ENCODE data around the gene TRMT1. TPM values are rescaled to one million over a fixed set of nuclear protein-coding genes. Genes with fewer than 3 reads are reported as not detected.
"Not testable (repeated sequence)": the region's sequence is repeated elsewhere in the genome, so short reads cannot be mapped to it uniquely, and the experiment has no call there.

The TRMT1 gene
- total RNA-seq (57.6 TPM), polyA plus RNA-seq (10 to 100 TPM; 16.0 to 22.3 (median 19.9) TPM)

DNA sequence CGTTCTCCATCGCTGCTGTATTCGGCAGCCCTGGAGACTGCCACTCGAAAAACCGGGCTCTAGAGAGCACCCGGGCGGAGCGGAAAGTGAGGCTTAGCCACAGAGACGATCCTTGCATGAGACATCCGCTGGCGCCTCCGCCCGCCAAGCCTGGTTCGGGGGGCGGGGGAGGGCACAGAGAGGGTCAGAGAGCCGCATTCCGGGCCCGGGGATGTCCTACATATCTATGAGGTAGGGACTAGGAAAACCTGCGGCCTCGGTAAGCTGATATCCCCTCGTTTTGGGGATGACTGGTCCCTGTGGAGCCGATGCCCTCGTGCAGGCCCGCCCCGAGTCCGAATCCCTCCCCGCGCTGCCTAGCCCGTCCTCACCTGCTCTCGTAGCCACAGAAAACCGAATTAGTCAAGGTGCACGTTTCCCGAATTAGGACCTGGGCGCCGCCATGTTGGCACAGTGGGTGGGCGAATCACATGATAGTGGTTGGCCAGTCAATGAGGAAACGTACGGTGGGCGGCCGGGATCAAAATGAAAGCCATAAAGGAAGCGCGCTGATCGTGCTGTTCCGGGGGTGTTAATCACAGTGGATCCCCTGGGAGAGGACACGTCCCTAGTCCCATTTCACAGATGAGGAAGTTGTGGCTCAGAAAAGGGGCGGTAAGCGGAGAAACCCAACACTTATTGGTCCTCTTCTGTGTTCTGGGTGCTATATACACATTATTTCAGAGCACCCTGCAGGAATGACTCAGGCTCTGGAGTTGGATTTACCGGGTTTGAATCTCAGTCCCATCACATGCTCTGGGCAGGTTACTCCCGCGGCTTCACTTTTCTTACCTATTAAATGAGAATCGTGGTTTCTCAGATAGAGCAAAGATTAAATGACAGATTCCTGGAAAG, at the start of gene TRMT1:
Gene TRMT1, minus strand, starts transcription at position 459 of the 894 bp plus-strand sequence. Its CDS starts 341 bp downstream, at position 118.
- peak; percentile 83 to 94 (median 87) for DNase-seq
- Histone ChIP-seq H3K27me3 (ENCODE audit: control insufficient read depth, insufficient read depth, low read length) (no peaks in the 10 kb centered on the region), H3K27ac (ENCODE audit: insufficient read depth, low read length, poor library complexity, severe bottlenecking) (peak within 1 kb of the TSS; percentile 69), H3K4me1 (ENCODE audit: control insufficient read depth, insufficient read depth, low read length, poor library complexity, severe bottlenecking) (peaks cover 42% of the 10 kb centered on the region), H3K4me3 (ENCODE audit: low read depth, low read length) (peak within 1 kb of the TSS; percentile 99), H3K9me3 (ENCODE audit: control insufficient read depth in 2 of 2, low read length in 2 of 2) (no peaks in the 10 kb centered on the region), H3K36me3 (ENCODE audit: control insufficient read depth, insufficient read depth, low read length) (peaks cover 4% of the 10 kb centered on the region)
- Mint-ChIP-seq H3K9me3 (no peaks in the 10 kb centered on the region), H3K27me3 (no peaks in the 10 kb centered on the region), H3K27ac (peak within 1 kb of the TSS; percentile 80 to 97 (median 87)), H3K4me1 (peaks cover 5 to 58% (median 15%) of the 10 kb centered on the region in 4 donors), H3K4me3 (peak within 1 kb of the TSS; percentile 94 to 97 (median 95)), H3K36me3 (no peaks in the 10 kb centered on the region)
- peak; percentile 59 to 64 for ATAC-seq (ENCODE audit: low read depth in 2 of 2)

DNA sequence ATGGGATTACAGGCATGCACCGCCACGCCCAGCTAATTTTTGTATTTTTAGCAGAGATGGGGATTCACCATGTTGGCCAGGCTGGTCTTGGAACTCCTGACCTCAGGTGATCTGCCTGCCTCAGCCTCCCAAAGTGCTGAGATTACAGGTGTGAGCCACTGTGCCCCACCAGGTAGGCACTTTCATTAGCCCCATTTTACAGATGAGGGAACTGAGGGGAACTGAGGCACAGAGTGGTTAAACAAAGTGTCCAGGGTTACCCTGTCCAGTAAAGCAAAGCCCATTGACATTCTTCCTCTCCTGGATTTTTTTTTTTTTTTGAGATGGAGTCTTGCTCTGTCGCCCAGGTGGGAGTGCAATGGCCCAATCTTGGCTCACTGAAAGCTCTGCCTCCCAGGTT, 49.6 kb upstream of the TRMT1 start:
- not testable (repeated sequence) for H3K27me3 Mint-ChIP-seq; ATAC-seq (ENCODE audit: low read depth in 2 of 2); DNase-seq; H3K36me3 ChIP-seq (ENCODE audit: control insufficient read depth, insufficient read depth, low read length); H3K36me3 Mint-ChIP-seq; H3K4me3 ChIP-seq (ENCODE audit: low read depth, low read length); H3K27me3 ChIP-seq (ENCODE audit: control insufficient read depth, insufficient read depth, low read length); H3K9me3 ChIP-seq (ENCODE audit: control insufficient read depth in 2 of 2, low read length in 2 of 2); H3K9me3 Mint-ChIP-seq
- peaks cover 9 to 94% (median 45%) of the 10 kb centered on the region in 4 donors for H3K4me1 Mint-ChIP-seq
- peak overlapping the region in 2 of 4 donors; percentile 92 to 93 for H3K4me3 Mint-ChIP-seq
- Histone ChIP-seq H3K4me1 (ENCODE audit: control insufficient read depth, insufficient read depth, low read length, poor library complexity, severe bottlenecking) (peaks cover 99% of the 10 kb centered on the region), H3K27ac (ENCODE audit: insufficient read depth, low read length, poor library complexity, severe bottlenecking) (peak overlapping the region; percentile 91)
- H3K27ac Mint-ChIP-seq = peak overlapping the region; percentile 89 to 98 (median 97)

DNA sequence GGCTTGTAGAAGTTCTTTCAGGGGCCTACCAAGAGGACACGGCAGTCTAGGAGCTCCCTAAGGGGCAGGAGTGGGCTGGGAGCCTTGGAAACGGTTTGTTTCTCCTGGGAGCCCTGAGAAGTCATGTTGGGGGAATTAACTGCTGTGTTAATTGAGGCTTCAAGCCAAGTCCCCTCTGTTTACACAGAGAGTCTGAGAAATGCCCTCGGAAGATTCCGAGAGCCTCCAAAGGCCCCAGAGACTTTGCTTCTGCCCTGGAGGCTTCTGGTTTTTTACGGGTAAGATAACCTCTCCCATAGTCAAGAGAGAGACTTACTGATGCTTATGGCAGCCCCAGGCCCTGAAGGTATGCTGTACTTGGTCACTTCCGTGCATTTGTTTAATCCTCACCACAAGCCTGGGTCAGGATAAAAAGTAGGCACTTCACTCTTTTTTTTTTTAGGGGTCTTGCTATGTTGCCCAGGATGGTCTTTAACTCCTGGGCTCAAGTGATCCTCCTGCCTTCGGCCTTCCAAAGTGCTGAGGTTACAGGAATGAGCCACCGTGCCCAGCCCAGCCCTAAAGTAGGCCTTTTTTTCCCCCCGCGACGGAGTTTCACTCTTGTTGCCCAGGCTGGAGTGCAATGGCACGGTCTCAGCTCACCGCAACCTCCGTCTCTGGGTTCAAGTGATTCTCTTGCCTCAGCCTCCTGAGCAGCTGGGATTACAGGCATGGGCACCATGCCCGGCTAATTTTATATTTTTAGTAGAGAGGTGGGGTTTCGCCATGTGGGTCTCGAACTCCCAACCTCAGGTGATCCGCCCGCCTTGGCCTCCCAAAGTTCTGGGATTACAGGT, 48.8 kb upstream of the TRMT1 start:
- DNase-seq = no peak
- Histone ChIP-seq H3K27me3 (ENCODE audit: control insufficient read depth, insufficient read depth, low read length) (no peaks in the 10 kb centered on the region), H3K27ac (ENCODE audit: insufficient read depth, low read length, poor library complexity, severe bottlenecking) (peak overlapping the region; percentile 90), H3K9me3 (ENCODE audit: control insufficient read depth in 2 of 2, low read length in 2 of 2) (no peaks in the 10 kb centered on the region), H3K4me3 (ENCODE audit: low read depth, low read length) (no peak overlapping the region), H3K36me3 (ENCODE audit: control insufficient read depth, insufficient read depth, low read length) (no peaks in the 10 kb centered on the region), H3K4me1 (ENCODE audit: control insufficient read depth, insufficient read depth, low read length, poor library complexity, severe bottlenecking) (peaks cover 99% of the 10 kb centered on the region)
- Mint-ChIP-seq H3K27me3 (no peaks in the 10 kb centered on the region), H3K36me3 (no peaks in the 10 kb centered on the region), H3K9me3 (no peaks in the 10 kb centered on the region), H3K27ac (peak overlapping the region; percentile 89 to 98 (median 97)), H3K4me3 (peak overlapping the region; percentile 65 to 93 (median 87)), H3K4me1 (peaks cover 6 to 91% (median 44%) of the 10 kb centered on the region in 4 donors)
- ATAC-seq (ENCODE audit: low read depth in 2 of 2) = no peak

DNA sequence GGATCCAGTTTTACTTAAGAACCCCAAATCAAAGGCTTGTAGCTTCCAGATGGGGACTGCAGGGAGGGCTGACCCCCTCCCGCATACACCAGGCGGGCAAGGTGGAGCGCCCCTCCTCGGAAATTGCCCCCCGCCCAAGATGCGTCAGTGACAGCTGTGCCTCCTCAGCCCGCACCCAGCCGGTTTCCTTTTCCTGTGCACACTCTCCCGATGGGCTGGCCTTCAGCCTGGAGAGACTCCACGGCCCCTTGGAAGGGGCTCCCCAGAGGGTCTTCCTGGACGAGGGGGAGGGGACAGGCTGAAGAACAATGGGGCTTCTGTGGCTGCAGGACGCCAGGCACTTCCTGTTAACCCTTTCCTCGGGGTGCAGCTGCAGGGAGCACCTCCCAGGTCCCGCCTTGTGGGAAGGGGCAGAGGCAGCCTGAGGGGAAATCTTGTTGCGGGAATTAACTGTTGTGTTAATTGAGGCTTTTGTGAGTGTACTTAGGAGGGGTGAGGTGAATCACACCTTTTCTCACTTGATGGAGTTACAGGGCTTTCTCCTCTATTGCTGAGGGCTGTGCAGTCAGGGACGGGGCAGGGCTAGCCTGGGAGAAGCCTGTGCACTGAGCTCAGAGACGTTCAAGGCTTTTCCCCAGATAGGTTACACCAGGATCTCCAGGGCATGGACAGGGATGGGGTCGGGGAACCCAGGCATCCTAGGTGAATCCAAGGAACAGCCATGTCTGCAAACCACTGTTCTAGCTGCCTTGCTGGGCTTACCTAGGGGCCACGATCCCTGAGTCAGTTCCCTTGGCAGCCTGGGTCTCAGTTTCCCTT, 48.0 kb upstream of the TRMT1 start:
- Mint-ChIP-seq H3K4me1 (peaks cover 10 to 90% (median 41%) of the 10 kb centered on the region in 4 donors), H3K36me3 (no peaks in the 10 kb centered on the region), H3K4me3 (peak overlapping the region; percentile 49 to 92 (median 78)), H3K27ac (peak overlapping the region; percentile 97 to 98 (median 97)), H3K9me3 (no peaks in the 10 kb centered on the region), H3K27me3 (no peaks in the 10 kb centered on the region)
- Histone ChIP-seq H3K27me3 (ENCODE audit: control insufficient read depth, insufficient read depth, low read length) (no peaks in the 10 kb centered on the region), H3K4me1 (ENCODE audit: control insufficient read depth, insufficient read depth, low read length, poor library complexity, severe bottlenecking) (peaks cover 98% of the 10 kb centered on the region), H3K27ac (ENCODE audit: insufficient read depth, low read length, poor library complexity, severe bottlenecking) (peak overlapping the region; percentile 90), H3K36me3 (ENCODE audit: control insufficient read depth, insufficient read depth, low read length) (no peaks in the 10 kb centered on the region), H3K9me3 (ENCODE audit: control insufficient read depth in 2 of 2, low read length in 2 of 2) (no peaks in the 10 kb centered on the region), H3K4me3 (ENCODE audit: low read depth, low read length) (no peak overlapping the region)
- DNase-seq (peak; percentile 21 to 52 (median 30)), ATAC-seq (ENCODE audit: low read depth in 2 of 2) (no peak)

DNA sequence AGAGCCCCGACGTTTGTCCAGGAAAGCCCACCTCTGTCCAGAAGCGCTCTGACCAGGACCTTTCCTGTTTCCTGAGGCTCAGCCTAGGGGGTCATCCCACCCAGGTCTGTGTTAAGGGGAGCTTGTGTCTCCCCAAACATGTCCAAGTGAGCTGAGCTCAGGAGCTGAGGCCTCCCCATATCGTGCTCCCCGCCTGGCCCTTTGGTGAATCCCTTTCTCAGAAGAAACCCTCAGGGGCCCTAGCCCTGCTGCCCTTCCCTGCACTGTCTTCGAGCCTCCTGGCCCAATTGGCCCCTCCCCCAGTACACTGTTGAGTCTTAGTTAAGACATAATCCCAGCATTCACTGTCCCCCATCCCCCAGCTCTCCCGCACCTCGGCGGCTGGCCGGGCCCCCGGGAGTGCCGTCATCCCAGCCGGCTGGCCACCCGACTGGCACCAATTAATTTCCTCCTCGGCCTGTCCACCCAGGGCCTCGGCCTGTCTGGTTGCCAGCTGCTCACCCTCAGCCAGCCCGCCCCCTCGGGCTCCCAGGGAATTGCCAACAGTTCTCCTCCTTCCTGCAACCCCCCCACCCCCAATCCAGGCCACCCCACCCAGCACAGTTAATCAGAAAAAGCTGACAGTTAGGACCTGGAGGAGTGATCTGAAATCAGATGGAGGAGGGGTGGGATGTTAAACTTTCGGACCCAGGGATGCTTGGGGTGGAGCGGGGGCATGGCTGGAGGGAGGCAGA, 47.2 kb upstream of the TRMT1 start:
- Mint-ChIP-seq H3K4me1 (peaks cover 10 to 87% (median 35%) of the 10 kb centered on the region in 4 donors), H3K4me3 (peak overlapping the region; percentile 89 to 97 (median 92)), H3K9me3 (no peaks in the 10 kb centered on the region), H3K36me3 (no peaks in the 10 kb centered on the region), H3K27ac (peak overlapping the region; percentile 97 to 98 (median 97)), H3K27me3 (no peaks in the 10 kb centered on the region)
- Histone ChIP-seq H3K36me3 (ENCODE audit: control insufficient read depth, insufficient read depth, low read length) (no peaks in the 10 kb centered on the region), H3K4me3 (ENCODE audit: low read depth, low read length) (peak overlapping the region; percentile 40), H3K4me1 (ENCODE audit: control insufficient read depth, insufficient read depth, low read length, poor library complexity, severe bottlenecking) (peaks cover 94% of the 10 kb centered on the region), H3K27ac (ENCODE audit: insufficient read depth, low read length, poor library complexity, severe bottlenecking) (peak overlapping the region; percentile 90), H3K9me3 (ENCODE audit: control insufficient read depth in 2 of 2, low read length in 2 of 2) (no peaks in the 10 kb centered on the region), H3K27me3 (ENCODE audit: control insufficient read depth, insufficient read depth, low read length) (no peaks in the 10 kb centered on the region)
- DNase-seq = peak; percentile 22 to 65 (median 33)
- no peak for ATAC-seq (ENCODE audit: low read depth in 2 of 2)

DNA sequence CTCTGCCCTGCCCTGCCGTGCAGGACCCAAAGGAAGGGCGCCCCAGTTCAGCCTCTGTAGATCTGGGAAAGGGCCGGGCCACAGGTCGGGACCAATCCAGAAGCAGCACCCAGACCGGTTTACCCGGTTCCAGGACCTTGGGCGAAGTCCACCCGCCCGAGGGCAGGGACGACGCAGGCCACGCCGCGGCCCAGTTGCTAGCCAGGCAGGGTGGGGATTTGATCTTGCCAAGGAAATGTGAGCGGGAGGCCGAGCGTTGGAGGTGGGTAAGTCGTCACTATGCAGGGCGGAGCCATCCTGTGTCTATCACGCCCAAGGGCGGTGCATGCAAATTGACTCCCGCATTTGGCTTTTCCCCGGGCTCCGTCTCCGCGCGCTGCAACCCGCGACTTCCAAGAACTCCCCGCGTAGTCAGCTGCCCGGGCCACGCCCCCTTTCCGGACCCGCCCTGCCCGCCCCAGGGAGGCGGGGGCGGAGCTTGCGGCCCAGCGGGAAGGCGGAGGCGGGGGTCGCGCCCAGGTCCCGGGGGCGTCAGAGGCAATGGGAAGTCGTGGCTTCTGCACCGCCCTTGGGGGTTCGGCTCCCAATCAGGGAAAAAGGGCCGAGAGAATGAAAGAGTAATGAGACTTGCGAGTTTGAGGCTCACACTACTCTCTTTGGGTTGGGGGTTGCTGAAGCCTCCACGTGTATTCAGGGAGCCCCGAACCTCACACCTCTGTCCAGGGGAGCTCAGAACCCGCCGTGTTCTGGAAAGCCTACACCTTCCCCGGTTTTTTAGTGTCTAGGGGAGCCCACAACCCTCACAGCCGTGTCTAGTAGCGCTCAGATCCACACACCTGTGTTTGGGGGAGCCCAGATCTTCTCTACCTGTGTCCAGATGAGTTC, 46.4 kb upstream of the TRMT1 start:
- no peaks in the 10 kb centered on the region for H3K36me3 Mint-ChIP-seq
- Histone ChIP-seq H3K4me1 (ENCODE audit: control insufficient read depth, insufficient read depth, low read length, poor library complexity, severe bottlenecking) (peaks cover 92% of the 10 kb centered on the region), H3K27ac (ENCODE audit: insufficient read depth, low read length, poor library complexity, severe bottlenecking) (peak overlapping the region; percentile 90), H3K4me3 (ENCODE audit: low read depth, low read length) (peak overlapping the region; percentile 81), H3K9me3 (ENCODE audit: control insufficient read depth in 2 of 2, low read length in 2 of 2) (no peaks in the 10 kb centered on the region), H3K27me3 (ENCODE audit: control insufficient read depth, insufficient read depth, low read length) (no peaks in the 10 kb centered on the region), H3K36me3 (ENCODE audit: control insufficient read depth, insufficient read depth, low read length) (no peaks in the 10 kb centered on the region)
- H3K27me3 Mint-ChIP-seq = no peaks in the 10 kb centered on the region
- H3K27ac Mint-ChIP-seq = peak overlapping the region; percentile 97 to 98 (median 97)
- no peaks in the 10 kb centered on the region for H3K9me3 Mint-ChIP-seq
- H3K4me1 Mint-ChIP-seq = peaks cover 10 to 89% (median 36%) of the 10 kb centered on the region in 4 donors
- peak overlapping the region; percentile 89 to 97 (median 93) for H3K4me3 Mint-ChIP-seq
- DNase-seq = peak; percentile 56 to 97 (median 83)
- ATAC-seq (ENCODE audit: low read depth in 2 of 2) = peak; percentile 38
